OCI-LY3 (cell line): ENCODE data around the gene PALMD.

Experiments
- EZH2phosphoT487 ChIP-seq: fragments of 200-600 bp; shearing (Covaris generic); IDR thresholded peaks from 2 replicates; pipeline ENCODE4 v1.6.1; 2018; ENCODE audit warnings: antibody characterized with exemption, mixed run types, low read depth
- TF ChIP-seq, protein P1 (sequence below): fragments of 200-600, 300-600 bp; sonication (generic); IDR thresholded peaks from 2 replicates; pipeline ENCODE4 v1.5.1; 2014; ENCODE audit warnings: antibody characterized with exemption, low read length, low read depth

DNA sequence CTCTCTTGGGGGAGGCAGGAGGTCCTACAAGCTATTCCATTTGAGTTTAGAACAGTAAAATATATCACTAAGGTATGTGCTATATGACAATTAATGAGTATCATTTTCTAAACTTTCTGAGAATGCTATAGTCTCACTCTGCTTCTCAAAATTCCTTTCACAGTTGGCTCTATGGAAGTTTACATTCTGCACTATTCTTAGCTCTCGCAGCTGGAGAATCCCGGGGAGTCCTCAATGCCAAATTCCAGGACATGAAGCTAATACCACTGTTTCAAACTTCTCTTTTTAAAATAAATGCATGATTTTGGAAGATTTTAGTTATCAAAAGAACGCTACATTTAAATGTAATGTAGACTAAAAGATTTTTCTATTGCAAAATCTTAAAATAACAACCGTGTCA lies 22.4 kb upstream of the PALMD start:
- TF ChIP-seq, protein P1, sequence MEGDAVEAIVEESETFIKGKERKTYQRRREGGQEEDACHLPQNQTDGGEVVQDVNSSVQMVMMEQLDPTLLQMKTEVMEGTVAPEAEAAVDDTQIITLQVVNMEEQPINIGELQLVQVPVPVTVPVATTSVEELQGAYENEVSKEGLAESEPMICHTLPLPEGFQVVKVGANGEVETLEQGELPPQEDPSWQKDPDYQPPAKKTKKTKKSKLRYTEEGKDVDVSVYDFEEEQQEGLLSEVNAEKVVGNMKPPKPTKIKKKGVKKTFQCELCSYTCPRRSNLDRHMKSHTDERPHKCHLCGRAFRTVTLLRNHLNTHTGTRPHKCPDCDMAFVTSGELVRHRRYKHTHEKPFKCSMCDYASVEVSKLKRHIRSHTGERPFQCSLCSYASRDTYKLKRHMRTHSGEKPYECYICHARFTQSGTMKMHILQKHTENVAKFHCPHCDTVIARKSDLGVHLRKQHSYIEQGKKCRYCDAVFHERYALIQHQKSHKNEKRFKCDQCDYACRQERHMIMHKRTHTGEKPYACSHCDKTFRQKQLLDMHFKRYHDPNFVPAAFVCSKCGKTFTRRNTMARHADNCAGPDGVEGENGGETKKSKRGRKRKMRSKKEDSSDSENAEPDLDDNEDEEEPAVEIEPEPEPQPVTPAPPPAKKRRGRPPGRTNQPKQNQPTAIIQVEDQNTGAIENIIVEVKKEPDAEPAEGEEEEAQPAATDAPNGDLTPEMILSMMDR: no peak
- TF ChIP-seq EZH2phosphoT487: no peak
